HG03103 (cell line): ENCODE measurements around the gene ERG.

Experiments used
- ATAC-seq: cut with Tn5 transposase; IDR thresholded peaks from one replicate; pipeline ENCODE4 v1.9.1; 2021; ENCODE audit warnings: low read depth; ENCODE audit not compliant: unreplicated experiment

The ERG gene

GRCh38 chr21:38399103-38399502 lies 99.2 kb downstream of the ERG start:
- ATAC-seq = no peak

GRCh38 chr21:38396325-38396724 lies 102.0 kb downstream of the ERG start:
- no peak for ATAC-seq

GRCh38 chr21:38395581-38395980 lies 102.7 kb downstream of the ERG start:
- ATAC-seq = no peak

- no peak for ATAC-seq
Observed at GRCh38 chr21:38392661-38393060, 105.6 kb downstream of the ERG start.

GRCh38 chr21:38389896-38390295 lies 108.4 kb downstream of the ERG start:
- ATAC-seq = no peak

- no peak for ATAC-seq
Observed at GRCh38 chr21:38389354-38389676, 109.0 kb downstream of the ERG start.

GRCh38 chr21:38388647-38389353 lies 109.5 kb downstream of the ERG start:
- no peak for ATAC-seq

GRCh38 chr21:38388203-38388602 lies 110.1 kb downstream of the ERG start:
- no peak for ATAC-seq

GRCh38 chr21:38386967-38387366 lies 111.3 kb downstream of the ERG start:
- ATAC-seq = no peak

GRCh38 chr21:38385427-38386175 lies 112.7 kb downstream of the ERG start:
- ATAC-seq = no peak

GRCh38 chr21:38384675-38385426 lies 113.4 kb downstream of the ERG start:
- ATAC-seq = no peak

- no peak for ATAC-seq
Observed at GRCh38 chr21:38384238-38384560, 114.1 kb downstream of the ERG start.

- ATAC-seq = no peak
Observed at GRCh38 chr21:38383411-38384237, 114.7 kb downstream of the ERG start.

- ATAC-seq = no peak
Observed at GRCh38 chr21:38380481-38381137, 117.7 kb downstream of the ERG start.

GRCh38 chr21:38379147-38379546 lies 119.1 kb downstream of the ERG start:
- ATAC-seq = no peak

- no peak for ATAC-seq
Observed at GRCh38 chr21:38377165-38378088, 120.8 kb downstream of the ERG start.

- ATAC-seq = no peak
Observed at GRCh38 chr21:38376693-38377092, 121.6 kb downstream of the ERG start.

GRCh38 chr21:38376235-38376634 lies 122.0 kb downstream of the ERG start:
- ATAC-seq = no peak

GRCh38 chr21:38367646-38368045 lies 130.6 kb downstream of the ERG start:
- ATAC-seq = no peak
